Measurements from ENCODE around the gene PPT2.
"Not testable (repeated sequence)": the region's sequence is repeated elsewhere in the genome, so short reads cannot be mapped to it uniquely, and the experiment has no call there.

PPT2 gene

DNA sequence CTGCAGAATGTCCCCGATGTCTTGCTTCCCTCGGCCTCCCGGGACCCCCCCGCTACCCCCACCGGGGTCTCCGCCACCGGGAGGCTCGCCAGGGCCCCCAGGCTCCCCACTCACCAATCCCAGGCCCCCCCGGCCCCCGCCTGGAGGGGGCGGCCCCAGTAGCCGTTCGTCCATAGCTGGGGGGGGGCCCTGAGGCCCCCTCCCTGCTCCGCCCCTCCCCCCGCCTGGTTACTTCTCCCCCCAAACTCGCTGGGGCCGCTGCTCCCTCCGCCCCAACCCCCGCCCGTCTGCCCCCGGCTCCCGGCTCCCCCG, 35.8 kb downstream of the PPT2 start:
- no peak for DNase-seq (ENCODE audit: low read depth)

DNA sequence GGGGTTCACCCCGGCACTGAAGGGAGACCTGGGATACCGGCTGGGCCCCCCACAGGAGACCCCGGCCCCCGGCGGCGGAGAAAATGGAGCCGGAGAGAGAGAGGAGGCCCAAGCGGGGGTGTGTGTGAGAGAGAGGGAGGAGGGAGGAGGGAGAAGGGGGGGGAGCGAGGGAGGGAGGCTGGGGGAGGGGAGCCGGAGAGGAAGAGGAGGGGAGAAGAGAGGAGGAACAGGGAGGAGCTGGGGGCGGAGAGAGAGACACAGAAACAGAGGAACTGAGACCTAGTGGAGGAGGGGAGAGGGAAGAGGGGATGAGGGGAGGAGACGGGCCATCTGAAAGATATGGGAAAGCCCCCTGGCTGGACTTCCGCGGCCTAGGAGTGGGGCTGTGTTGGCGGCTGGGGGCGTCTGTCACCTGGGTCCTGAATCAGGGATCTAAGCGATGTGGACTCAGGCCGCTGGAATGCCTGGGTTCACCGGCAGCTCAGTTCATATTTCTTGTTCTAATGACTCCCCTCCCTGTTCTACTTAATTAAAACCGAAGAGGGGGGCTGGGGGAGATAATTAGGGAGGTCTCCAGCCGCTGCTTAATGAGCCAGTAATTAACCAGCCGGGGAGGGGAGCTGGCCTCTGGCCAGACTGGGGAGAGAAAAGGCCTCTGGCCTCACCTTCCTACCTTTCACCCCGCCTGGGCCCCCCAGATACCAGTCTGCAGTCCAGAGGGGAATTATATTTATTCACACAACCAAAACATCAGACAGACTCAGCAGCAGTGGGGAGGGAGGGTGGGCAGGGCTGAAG, 36.3 kb downstream of the PPT2 start, which contains the start of gene PBX2:
Gene PBX2 (minus strand): TSS at position 149 of the 798 bp plus-strand sequence. CDS start 287 bp downstream, outside the sequence.
- peak; percentile 91 for DNase-seq (ENCODE audit: low read depth)

DNA sequence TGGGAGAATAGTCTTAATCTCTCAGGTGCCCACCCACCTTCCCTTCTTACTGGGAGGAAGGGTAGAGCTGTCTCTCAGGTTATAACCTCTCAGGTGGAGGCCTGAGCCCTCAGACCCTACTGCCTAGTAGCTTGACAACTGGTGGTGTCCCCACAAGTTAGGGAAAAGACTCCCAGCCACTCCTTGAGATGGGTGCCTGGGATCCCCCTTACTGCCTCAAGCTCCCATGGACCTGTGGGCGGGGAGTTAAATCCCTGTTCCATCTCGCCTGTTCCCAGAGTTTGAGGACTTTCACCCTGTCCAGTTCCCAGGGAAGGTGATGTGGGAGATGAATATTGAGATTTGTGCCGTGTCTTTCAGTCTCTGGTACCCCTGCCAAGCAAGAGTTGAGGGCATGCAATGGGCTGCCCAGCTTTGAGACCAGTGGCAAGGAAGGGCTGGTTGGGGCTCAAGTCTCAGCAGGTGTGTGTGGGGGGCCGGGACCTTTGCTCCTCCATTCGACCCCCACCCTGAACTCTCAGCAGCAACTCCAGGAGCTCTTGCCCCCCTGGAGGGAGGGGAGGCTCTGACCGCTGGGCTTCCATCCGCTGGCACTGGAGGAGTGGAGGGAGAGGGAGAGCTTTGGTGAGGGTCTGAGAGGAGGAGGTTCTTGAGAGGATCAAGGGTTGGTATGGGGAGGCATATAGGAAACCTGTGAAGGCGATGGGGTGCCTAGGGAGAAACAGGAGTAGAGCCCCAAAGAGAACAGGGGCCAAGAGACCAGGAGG, 37.2 kb downstream of the PPT2 start:
- DNase-seq (ENCODE audit: low read depth): no peak

DNA sequence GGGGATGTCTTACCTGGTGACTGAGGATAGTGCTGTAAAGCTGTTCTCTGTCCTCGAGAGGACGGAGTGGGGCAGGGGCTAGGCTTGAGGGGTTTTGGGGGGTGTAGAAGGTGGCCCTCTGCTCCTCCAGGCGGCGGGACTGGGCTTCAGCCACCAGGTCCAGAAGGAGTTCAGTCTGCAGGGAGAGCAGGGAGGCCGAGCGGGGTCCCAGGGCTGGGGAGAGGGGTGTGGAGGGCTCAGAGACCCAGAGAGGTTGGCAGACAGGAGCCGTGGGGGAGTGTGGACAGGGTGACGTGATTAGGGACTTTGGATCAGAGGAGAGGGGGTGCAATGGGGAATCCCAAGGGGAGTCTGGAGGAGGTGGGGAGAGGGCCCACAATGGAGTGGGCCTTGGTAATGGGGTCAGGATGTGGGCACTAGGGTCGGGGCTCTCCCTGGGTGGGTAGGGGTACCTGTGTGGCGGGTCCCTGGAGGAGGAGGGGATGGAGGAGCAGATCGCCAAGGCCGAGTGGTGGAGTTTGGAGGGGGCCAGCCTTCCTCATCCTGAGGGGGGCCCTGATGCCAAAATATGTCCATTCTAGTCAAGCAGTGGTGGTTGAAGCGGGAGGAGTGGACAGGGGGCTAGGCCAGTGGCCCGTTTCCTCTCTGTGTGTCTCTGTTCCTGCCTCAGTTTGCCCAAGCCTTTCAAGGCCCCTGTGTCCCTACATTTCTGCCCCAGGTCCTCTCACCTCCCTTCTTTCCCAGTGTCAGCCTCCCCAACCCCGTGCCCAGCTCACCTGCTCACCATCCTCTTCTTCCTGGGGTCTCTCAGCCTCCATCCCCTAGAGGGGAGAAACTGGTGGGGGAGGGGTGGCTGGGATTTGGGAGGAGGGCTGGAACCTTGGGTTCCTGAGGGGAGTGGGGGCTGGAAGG, 38.0 kb downstream of the PPT2 start:
- DNase-seq (ENCODE audit: low read depth): no peak

DNA sequence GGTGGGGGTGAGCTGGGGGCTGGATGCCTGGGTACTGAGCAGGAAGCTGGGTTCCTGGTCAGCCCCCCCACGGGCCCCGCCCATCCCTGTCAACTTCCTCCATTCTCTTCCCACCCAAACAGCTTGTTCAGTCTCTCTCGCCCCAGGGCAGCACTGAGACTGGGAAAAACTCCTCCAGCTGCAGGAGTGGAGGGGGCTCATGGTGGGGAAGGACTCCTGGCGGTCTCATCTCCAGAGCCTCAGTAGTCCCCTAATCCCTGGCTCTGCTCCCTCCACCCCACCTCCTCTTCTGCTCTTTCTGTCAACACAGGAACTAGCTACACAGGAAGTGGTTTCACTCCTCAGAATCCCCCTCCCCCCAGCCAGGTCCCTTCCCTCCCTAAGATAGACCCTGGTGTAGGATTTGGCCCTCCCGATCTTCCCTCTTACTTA, 38.7 kb downstream of the PPT2 start, which contains the start of gene GPSM3:
Gene GPSM3 (minus strand): TSS at position 36 of the 432 bp plus-strand sequence. CDS start 130 bp downstream, outside the sequence.
- DNase-seq (ENCODE audit: low read depth): peak; percentile 50

DNA sequence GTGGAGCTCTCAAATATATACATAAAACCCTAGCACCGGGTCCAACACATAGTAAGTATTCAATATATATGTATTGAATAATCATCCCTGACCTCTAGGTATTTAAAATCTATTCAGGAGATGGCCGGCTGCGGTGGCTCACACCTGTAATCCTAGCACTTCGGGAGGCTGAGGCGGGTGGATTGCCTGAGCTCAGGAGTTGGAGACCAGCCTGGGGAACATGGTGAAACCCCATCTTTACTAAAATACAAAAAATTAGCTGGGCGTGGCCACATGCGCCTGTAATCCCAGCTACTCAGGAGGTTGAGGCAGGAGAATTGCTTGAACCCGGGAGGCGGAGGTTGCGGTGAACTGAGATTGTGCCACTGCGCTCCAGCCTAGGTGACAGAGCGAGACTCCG, 39.2 kb downstream of the PPT2 start:
- DNase-seq (ENCODE audit: low read depth): not testable (repeated sequence)

DNA sequence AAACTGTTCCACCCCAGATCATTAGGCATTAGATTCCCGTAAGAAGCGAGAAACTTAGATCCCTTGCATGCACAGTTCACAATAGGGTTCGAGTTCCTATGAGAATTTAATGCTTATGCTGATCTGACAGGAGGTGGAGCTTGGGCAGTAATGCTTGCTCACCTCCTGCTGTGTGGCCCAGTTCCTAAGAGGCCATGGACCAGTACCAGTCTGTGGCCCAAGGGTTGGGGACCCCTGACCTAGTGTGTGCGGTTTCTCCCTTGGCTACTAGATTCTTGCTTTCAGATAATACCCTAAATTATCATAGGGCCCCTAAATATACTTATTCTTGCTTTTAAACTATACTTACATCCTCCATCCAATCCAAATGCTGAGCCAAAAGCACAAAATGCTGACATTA, 40.4 kb downstream of the PPT2 start:
- DNase-seq (ENCODE audit: low read depth): no peak

DNA sequence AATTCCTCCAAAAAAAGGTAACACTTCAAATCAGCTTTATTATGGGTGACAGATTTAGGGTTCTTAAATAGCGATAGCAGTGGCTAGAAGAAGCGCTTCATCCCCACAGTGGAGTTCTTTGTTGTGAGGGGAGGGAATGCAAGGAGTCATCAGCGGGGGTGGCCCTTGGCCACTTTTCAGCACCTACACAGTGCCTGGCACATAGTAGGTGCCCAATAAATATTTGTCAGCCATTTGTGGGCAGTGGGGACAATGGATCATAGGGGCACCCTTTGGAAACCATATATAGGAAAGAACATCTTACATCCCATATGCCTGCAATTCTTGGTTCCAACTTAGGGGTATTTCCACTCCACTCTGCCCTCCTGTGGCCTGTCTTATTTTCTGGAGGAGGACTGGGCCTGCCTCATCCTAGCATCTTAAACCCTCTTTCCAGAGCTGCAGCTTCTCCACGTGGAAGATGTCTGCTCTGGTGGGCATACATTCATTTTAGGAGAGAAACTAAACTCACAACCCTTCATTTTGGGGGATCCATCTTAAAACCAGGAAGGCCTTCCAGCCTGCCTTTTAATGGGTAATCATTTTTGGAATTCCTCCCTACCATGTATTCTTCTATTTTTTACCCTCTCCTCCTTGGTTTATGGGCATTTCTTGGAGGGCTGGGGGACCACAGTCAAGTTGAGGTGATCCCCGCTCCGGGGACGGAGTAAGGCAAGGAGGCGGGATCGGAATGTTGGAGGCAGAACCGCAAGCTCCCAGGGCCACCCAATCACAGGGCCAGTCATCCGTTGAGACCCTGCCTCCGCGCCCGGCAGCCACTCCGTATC, 41.1 kb downstream of the PPT2 start:
- peak; percentile 69 for DNase-seq (ENCODE audit: low read depth)

DNA sequence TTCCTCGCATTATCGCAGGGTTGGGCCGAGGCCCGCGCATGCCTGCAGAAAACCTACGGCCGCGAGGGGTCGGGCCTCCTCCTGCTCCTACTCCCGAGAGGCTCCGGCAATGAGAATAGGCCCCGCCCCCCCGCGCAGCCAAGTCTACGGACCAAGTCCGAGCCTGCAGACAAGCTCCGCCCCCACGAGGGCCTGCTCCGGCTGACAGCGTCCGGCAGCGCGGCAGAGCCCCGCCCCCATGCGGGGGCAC, 41.6 kb downstream of the PPT2 start:
- peak; percentile 100 for DNase-seq (ENCODE audit: low read depth)

DNA sequence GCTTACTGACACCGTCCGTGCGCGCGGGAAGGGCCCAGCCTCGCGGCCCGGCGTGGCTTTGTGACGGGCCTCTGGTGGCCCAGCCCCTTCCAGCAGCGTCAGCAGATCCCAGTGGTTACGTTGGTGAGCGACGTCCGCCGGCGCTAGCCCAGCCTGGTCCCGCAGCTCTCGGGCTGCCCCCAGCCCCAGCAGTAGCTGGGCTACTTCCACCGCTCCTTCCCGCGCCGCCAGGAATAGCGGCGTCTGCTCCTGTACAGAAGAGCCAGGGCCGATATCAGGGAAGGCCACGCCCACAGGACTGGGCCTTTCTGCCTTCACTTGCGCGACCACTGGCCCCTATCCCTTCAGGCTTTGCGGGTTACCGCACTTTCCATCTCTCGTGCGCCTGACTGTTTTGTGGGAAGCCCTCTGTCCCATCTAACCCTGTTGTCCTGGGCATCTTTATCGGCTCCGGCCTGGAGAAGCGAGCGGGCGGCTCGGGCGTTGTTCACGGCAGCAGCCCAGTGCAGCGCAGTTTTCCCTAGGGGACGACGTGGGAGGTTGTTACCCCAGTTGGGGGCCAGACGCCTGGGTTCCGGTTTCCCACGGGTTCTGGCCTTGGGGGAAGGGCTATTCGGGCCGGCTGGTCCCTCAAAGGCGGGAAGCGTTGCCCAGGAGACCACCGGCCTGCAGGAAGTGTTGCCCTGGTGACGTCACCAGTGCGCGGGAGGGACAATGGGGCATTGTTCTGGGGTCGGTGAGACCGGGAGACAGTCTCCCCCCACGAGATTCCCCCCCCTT, 42.2 kb downstream of the PPT2 start:
- DNase-seq (ENCODE audit: low read depth): peak; percentile 74

DNA sequence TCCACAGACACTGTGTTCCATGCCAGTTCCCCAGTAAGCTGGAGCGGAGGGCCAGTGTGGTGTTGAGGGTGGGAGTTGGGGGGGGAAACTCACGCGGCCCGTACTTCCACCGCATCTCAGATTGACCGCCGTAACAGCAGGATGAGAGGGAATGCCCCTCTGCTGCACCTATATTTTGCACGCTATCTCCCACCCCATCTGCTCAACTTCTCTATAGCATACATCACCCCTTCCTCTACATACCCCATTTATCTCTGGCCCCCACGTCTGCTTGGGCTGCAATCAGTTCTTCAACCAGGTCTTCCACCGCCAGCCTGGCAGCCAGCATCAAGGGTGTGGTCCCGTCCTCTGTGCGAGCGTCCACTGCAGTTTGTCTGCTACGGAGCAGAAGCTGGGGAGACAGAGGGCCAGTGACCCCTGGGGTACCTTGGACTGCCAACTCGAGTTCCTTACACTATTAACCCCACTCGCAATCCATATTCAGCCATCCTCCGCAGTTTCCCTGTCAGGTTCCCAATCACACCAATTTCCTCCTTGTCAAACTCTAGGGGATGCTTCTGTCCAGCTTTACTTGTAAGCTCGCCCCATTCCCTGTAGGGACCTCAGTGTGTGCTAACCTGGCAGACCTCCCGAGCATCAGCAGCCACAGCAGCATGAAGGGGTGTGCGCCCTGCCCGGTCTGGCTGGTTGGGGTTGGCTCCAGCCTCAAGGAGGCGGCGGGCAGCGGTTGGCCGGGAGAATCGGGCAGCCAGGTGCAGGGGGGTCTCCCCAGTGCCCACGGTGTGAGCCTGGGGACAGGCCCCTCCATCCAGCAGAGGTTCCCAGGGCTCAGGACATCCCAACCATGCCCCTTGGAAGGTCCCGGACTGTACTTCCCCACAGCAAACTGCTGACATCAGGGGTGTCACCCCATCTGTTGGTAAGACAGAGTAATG, 43.0 kb downstream of the PPT2 start:
- DNase-seq (ENCODE audit: low read depth): peak; percentile 21

DNA sequence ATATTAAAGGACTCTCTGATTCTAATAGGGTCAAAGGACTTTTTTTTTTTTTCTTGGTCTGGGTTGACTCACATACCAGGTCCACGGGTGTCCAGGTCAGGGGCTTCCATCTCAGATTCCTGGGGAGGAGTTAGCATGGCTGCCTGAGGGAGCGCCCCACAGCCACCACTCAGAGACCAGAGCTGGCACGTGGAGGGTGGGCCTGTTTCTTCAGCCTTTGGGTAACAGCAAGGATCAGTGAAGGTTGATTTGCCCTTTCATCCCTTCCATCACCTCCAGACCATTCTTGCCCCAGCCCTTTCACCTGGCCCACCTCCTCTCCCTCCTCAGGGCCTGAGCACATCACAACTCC, 44.4 kb downstream of the PPT2 start:
- DNase-seq (ENCODE audit: low read depth): no peak

DNA sequence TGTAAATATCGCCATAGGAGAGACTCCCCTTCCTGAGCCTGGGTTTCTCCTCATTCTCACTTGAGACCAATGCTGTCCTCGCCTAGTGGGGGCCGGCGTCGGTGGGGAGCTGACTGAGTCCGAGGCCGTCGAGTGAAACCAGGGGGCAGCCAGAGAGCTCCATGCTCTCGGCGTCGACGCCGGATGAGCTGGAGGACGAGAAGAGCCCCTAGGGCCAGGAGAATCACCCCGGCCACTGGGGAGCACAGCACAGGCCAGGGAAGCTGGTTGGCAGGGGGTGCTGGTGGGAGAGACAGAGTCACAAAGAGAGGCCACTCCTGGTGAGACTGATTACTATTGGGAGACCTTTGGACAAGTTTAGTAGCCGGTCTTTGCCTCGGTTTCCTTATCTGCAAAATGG, 44.9 kb downstream of the PPT2 start:
- DNase-seq (ENCODE audit: low read depth): no peak

DNA sequence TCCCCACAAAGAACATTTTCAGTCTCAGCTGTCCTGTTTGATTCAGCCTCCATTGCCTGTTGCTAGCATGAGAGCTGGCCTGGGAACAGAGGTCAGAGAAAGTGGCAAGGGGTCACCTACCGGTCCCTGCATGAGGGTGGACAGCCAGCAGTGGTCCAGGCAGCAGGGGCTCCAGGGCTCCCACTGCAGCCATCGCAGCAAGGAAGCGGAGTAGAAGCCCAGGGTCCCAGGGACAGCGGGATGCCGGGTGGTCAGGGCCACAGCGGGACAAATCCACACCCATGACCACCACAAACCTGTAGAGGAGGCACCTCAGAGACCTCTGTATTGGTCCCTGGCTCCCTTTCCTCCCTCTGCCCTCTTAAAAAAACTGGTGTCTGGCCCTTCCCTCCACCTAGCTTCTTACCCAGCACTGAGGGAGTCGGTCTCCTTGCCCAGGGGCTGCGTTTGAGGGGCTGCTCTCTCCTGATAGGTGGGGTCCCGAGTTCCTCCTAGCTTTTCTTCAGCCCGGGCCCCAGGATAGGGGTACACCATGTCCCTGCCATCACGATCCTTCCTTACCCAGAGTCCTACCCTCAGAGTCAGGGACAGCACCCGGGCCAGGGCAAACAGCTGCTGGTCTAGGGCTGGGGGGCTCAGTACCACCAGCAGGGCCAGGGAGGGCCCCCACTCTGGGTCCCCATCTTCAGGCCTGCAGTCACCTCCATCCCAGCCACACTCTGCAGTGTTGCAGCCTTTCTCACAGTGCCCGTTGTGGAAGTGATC, 47.0 kb downstream of the PPT2 start:
- no peak for DNase-seq (ENCODE audit: low read depth)

DNA sequence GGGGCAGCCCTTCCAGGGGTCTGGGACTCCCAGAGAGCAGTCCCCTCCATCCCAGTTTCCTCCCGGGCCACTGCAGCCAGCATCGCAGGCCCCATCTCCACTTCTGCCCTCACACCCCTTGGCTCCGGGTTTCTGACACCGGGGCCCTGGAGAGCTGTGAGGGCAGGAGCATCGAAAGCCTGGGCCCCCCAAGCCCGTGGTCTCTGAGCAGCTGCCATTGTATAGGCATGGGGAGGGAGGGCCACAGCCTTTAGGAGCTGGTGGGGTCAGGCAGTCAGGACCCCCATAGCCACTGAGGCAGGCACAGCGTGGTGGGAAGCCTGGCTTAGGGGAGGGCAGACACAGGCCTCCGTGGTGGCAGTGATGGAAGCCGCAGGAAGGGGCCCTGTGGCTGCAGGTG, 48.2 kb downstream of the PPT2 start:
- no peak for DNase-seq (ENCODE audit: low read depth)

DNA sequence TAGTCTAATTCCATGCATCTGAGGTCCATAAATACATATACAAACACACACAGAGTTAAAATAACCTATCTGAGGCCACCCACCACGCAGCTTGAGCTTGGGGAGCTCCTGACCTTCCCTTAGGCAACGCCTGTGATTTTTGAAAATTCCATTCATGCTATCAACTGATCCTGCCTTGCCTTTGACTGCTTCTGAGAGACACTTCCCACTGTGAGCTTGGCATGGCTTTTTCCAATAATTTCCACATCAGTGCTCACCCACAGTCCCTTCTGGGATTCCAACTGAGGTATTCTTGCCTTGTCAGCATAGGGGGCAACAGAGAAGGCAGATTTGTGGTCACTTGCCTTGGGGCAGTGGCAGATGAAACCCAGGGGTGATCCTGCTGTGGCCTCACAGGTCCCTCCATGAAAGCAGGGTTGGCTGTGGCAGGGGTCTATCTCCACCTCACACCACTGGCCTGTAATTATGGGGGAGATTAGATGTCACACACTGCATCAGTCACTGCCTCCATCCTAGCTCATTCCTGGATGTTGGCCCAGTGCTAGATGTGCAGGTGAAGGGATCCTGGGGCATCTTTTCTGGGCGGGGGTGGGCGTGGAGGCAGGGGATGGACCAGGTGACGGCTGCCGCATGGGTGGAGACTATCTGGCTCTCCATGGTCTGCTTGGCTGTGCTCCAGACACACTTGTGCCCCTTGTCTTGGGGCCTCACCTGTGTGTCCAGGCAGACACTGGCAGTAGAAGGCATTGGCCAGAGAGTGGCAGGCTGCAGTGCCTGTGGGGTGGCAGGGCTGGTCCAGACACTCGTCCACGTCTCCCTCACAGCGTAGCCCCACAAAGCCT, 49.7 kb downstream of the PPT2 start:
- no peak for DNase-seq (ENCODE audit: low read depth)

DNA sequence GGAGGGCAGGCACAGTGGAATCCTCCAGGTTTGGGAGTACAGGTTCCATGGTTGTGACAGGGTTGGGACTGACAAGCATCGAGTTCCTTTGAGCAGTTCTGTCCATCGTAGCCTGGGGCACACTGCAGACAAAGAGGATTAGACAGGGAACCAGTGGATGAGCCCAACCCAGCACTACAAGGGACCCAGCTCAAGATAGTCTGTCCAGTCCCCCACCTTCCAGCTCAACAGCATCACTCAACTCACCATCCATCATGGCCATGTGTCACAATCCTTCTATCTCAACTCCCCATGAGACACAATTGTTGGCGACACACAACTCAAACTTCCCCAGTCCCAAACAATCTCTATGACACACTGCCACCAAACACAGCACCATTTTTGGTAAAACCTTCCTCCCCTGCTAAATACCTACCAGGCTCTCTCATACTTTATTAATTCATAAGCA, 50.4 kb downstream of the PPT2 start:
- no peak for DNase-seq (ENCODE audit: low read depth)

DNA sequence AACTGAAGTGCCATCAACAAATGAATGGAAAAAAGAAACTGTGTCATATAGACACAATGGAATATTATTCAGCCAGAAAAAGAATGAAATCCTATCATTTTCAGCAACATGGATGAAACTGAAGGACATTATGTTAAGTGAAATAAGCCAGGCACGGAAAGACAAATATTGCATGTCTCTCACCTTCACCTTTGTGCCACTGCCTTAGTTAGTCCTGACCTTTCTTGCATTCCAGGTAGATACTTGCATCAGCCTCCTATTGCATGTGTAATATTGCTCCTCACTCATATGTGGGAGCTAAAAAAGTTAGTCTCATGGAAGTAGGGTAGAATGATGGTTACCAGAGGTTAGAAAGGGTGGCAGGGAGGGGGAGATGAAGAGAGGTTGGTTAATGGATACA, 55.1 kb downstream of the PPT2 start:
- no peak for DNase-seq (ENCODE audit: low read depth)

All from iris pigment epithelial cell (primary cell).